ENCODE measurements around the gene LPAR1.

Gene LPAR1

GRCh38 chr9:111040494-111040893 lies 2.2 kb upstream of the LPAR1 start:
- H3K4me3 ChIP-seq (ENCODE audit: low read length, poor library complexity, severe bottlenecking), result no peak overlapping the region
- H3K27me3 ChIP-seq (ENCODE audit: insufficient read depth, low read length, poor library complexity, severe bottlenecking), result no peaks in the 10 kb centered on the region
- H3K4me1 ChIP-seq (ENCODE audit: insufficient read depth, low read length, poor library complexity, severe bottlenecking), result no peaks in the 10 kb centered on the region
- no peaks in the 10 kb centered on the region for H3K36me3 ChIP-seq (ENCODE audit: insufficient read depth, low read length)
- H3K4me2 ChIP-seq (ENCODE audit: low read depth, low read length, poor library complexity, severe bottlenecking), result no peak overlapping the region
- no peaks in the 10 kb centered on the region for H3K79me2 ChIP-seq (ENCODE audit: insufficient read depth, low read length)
- no peak overlapping the region for H2AFZ ChIP-seq (ENCODE audit: low read length)
- TF ChIP-seq CTCF (conservative IDR thresholded peaks at IDR 0.05; ENCODE audit: low read length) (no peak), EZH2phosphoT487 (IDR thresholded peaks at IDR 0.05; ENCODE audit: borderline replicate concordance) (no peak)
- H3K9me3 ChIP-seq (ENCODE audit: insufficient read depth, low read depth, low read length), result no peaks in the 10 kb centered on the region; the same call in 1 of the 2 replicates
- H3K9me2 ChIP-seq (replicated peaks; ENCODE audit: low read depth, low read length), result no peaks in the 10 kb centered on the region
- H3K9ac ChIP-seq (ENCODE audit: low read depth, low read length, poor library complexity, severe bottlenecking), result no peak overlapping the region
- H4K20me1 ChIP-seq (ENCODE audit: insufficient read depth, low read length, poor library complexity, severe bottlenecking), result no peaks in the 10 kb centered on the region
- H3F3A ChIP-seq (ENCODE audit: low read depth), result no peaks in the 10 kb centered on the region

DNA sequence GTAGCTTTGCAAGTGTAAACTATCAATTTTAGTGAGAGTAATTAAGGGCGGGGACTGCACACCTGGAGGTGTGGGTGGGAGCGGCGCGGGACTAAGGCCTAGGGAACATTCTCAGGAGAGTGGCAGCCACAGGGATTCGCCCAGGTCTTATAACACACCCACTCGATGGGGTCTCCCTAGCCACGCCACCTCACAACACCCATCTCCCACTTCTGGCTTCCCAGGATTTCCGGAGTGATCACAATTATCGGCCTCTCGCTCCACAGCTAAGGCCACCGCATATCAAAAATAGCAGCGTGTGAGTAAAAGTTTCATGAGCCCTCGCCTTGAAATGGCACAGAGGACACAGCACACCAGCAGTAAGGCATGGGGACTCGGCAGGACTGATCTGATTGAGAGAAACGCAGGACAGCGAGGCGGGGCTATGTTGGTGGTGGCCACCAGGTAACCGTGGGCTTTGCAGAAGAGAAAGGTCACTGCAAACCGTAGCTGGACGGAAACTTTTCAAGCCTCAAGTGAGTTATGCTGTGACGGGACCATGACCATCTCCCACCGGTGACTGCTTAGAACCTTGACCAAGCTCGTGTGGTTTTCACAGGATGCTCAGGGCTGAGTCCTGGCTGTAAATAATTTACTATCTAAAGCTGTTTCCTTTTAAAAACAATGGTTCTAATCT lies 1.1 kb upstream of the LPAR1 start:
- Histone ChIP-seq H4K20me1 (ENCODE audit: insufficient read depth, low read length, poor library complexity, severe bottlenecking) (no peaks in the 10 kb centered on the region), H3K79me2 (ENCODE audit: insufficient read depth, low read length) (no peaks in the 10 kb centered on the region), H3K9me3 (ENCODE audit: insufficient read depth, low read depth, low read length) (no peaks in the 10 kb centered on the region), H3K27me3 (ENCODE audit: insufficient read depth, low read length, poor library complexity, severe bottlenecking) (no peaks in the 10 kb centered on the region), H3K9ac (ENCODE audit: low read depth, low read length, poor library complexity, severe bottlenecking) (no peak overlapping the region), H3K4me2 (ENCODE audit: low read depth, low read length, poor library complexity, severe bottlenecking) (no peak overlapping the region), H3F3A (ENCODE audit: low read depth) (no peaks in the 10 kb centered on the region), H3K4me3 (ENCODE audit: low read length, poor library complexity, severe bottlenecking) (no peak overlapping the region), H3K9me2 (replicated peaks; ENCODE audit: low read depth, low read length) (no peaks in the 10 kb centered on the region), H3K4me1 (ENCODE audit: insufficient read depth, low read length, poor library complexity, severe bottlenecking) (no peaks in the 10 kb centered on the region), H2AFZ (ENCODE audit: low read length) (no peak overlapping the region), H3K36me3 (ENCODE audit: insufficient read depth, low read length) (no peaks in the 10 kb centered on the region)
- no peak for TF ChIP-seq CTCF (conservative IDR thresholded peaks at IDR 0.05; ENCODE audit: low read length)
- TF ChIP-seq EZH2phosphoT487 (IDR thresholded peaks at IDR 0.05; ENCODE audit: borderline replicate concordance), result no peak

- no peaks in the 10 kb centered on the region for H3K79me2 ChIP-seq (ENCODE audit: insufficient read depth, low read length)
These were observed 451 bp downstream of the LPAR1 start for GRCh38 chr9:111037708-111038330.

More at GRCh38 chr9:111037708-111038330, 451 bp downstream of the LPAR1 start:
- no peak overlapping the region for H3K4me3 ChIP-seq (ENCODE audit: low read length, poor library complexity, severe bottlenecking)
- no peak overlapping the region for H2AFZ ChIP-seq (ENCODE audit: low read length)
- H4K20me1 ChIP-seq (ENCODE audit: insufficient read depth, low read length, poor library complexity, severe bottlenecking), result no peaks in the 10 kb centered on the region
- H3K27me3 ChIP-seq (ENCODE audit: insufficient read depth, low read length, poor library complexity, severe bottlenecking), result no peaks in the 10 kb centered on the region
- TF ChIP-seq CTCF (conservative IDR thresholded peaks at IDR 0.05; ENCODE audit: low read length), result no peak
- no peak for TF ChIP-seq EZH2phosphoT487 (IDR thresholded peaks at IDR 0.05; ENCODE audit: borderline replicate concordance)
- no peaks in the 10 kb centered on the region for H3K36me3 ChIP-seq (ENCODE audit: insufficient read depth, low read length)
- H3K9me2 ChIP-seq (replicated peaks; ENCODE audit: low read depth, low read length), result no peaks in the 10 kb centered on the region
- H3K4me1 ChIP-seq (ENCODE audit: insufficient read depth, low read length, poor library complexity, severe bottlenecking), result no peaks in the 10 kb centered on the region
- H3K9me3 ChIP-seq (ENCODE audit: insufficient read depth, low read depth, low read length), result no peaks in the 10 kb centered on the region
- H3F3A ChIP-seq (ENCODE audit: low read depth), result no peaks in the 10 kb centered on the region
- H3K9ac ChIP-seq (ENCODE audit: low read depth, low read length, poor library complexity, severe bottlenecking), result no peak overlapping the region
- no peak overlapping the region for H3K4me2 ChIP-seq (ENCODE audit: low read depth, low read length, poor library complexity, severe bottlenecking)
